ENCODE data around the gene NYNRIN. TPM values are rescaled to one million over a fixed set of nuclear protein-coding genes. Genes with fewer than 3 reads are reported as not detected.

The NYNRIN gene
- total RNA-seq, 1 experiment from 2014 or later, result 16.6 TPM

DNA sequence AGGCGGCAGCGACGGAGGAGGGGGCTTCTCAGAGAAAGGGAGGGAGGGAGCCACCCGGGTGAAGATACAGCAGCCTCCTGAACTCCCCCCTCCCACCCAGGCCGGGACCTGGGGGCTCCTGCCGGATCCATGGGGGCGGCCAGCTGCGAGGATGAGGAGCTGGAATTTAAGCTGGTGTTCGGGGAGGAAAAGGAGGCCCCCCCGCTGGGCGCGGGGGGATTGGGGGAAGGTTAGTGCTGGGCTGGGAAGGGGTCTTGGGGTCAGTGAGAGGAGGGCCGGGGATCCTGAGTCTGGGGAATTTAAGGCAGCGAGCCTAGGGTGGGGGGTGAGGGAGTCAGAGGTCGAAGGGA is 30.6 kb upstream of the NYNRIN start (continued):
- TF ChIP-seq ZNF263 (CRISPR knock-in tag; IDR thresholded peaks at IDR 0.05; ENCODE audit: low read depth), result no peak
- TF ChIP-seq, protein P1, sequence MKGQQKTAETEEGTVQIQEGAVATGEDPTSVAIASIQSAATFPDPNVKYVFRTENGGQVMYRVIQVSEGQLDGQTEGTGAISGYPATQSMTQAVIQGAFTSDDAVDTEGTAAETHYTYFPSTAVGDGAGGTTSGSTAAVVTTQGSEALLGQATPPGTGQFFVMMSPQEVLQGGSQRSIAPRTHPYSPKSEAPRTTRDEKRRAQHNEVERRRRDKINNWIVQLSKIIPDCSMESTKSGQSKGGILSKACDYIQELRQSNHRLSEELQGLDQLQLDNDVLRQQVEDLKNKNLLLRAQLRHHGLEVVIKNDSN (CRISPR knock-in tag; IDR thresholded peaks at IDR 0.05), result no peak
- TF ChIP-seq, protein P2, sequence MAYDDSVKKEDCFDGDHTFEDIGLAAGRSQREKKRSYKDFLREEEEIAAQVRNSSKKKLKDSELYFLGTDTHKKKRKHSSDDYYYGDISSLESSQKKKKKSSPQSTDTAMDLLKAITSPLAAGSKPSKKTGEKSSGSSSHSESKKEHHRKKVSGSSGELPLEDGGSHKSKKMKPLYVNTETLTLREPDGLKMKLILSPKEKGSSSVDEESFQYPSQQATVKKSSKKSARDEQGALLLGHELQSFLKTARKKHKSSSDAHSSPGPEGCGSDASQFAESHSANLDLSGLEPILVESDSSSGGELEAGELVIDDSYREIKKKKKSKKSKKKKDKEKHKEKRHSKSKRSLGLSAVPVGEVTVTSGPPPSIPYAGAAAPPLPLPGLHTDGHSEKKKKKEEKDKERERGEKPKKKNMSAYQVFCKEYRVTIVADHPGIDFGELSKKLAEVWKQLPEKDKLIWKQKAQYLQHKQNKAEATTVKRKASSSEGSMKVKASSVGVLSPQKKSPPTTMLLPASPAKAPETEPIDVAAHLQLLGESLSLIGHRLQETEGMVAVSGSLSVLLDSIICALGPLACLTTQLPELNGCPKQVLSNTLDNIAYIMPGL (CRISPR knock-in tag; IDR thresholded peaks at IDR 0.05), result no peak

DNA sequence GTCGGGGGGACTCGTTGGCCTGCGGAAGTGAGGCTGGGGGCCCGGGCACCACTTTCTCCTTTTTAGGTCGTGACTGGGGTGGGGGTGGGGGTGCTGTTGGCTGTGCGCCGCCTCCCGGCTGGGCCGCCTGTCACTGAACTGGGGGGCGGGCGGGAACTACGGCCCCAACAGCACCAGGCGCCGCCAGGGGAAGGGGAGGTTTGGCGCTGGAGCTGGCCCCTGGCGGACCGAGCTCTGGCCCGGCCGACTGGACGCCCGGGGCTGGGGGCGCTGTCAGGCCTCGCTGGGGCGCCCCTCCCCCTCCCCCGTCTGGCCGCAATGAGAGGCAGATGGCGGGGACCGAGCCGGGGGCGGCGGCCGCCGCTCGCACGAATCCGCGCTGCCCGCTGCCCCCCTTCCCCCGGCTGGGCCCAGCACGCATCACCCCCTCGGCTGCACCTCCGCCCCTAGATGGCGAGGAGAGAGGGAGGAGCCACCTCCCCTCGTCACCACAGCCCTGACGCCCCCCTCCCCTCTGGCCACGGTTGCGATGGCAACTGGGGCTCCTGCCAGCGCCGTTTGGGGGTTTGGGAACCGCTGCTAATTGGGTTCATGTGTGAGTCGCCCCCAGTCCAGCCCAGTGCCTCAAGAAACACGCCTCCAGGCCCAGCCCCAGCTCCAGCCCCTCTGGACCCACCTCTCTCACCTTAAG is 30.1 kb upstream of the NYNRIN start:
- Mint-ChIP-seq H3K4me3 (peak overlapping the region; percentile 90), H3K4me1 (peaks cover 15% of the 10 kb centered on the region), H3K27ac (0 out of 2 replicates have a peak overlapping the region, but pooled peaks have one; percentile 74), H3K9me3 (no peaks in the 10 kb centered on the region), H3K27me3 (ENCODE audit: low read depth) (peaks cover 2% of the 10 kb centered on the region; the same call in 1 of the 2 replicates), H3K36me3 (peaks cover 4% of the 10 kb centered on the region; the same call in 1 of the 2 replicates)
- POLR2A ChIA-PET, result interaction anchor here (0.6 to 1.4 kb wide), 6 partner anchors 8 to 97 kb away, joined by 3 to 8 read pairs (median 6); partner anchors contain the start of genes NYNRIN and RABGGTA
- ATAC-seq (peak; percentile 25), DNase-seq (ENCODE audit: low spot score) (peak; percentile 82)
- 0 out of 2 replicates have a peak, but pooled peaks have one; percentile 19 for TF ChIP-seq RELA (CRISPR knock-in tag; IDR thresholded peaks at IDR 0.05; ENCODE audit: borderline replicate concordance)
- TF ChIP-seq, protein P3, sequence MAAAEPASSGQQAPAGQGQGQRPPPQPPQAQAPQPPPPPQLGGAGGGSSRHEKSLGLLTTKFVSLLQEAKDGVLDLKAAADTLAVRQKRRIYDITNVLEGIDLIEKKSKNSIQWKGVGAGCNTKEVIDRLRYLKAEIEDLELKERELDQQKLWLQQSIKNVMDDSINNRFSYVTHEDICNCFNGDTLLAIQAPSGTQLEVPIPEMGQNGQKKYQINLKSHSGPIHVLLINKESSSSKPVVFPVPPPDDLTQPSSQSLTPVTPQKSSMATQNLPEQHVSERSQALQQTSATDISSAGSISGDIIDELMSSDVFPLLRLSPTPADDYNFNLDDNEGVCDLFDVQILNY (CRISPR knock-in tag; IDR thresholded peaks at IDR 0.05), result 0 out of 2 replicates have a peak, but pooled peaks have one; percentile 39
- TF ChIP-seq ETV6 (CRISPR knock-in tag; IDR thresholded peaks at IDR 0.05), result peak; percentile 13; the same call in 1 of the 2 replicates
- TF ChIP-seq, protein P4, sequence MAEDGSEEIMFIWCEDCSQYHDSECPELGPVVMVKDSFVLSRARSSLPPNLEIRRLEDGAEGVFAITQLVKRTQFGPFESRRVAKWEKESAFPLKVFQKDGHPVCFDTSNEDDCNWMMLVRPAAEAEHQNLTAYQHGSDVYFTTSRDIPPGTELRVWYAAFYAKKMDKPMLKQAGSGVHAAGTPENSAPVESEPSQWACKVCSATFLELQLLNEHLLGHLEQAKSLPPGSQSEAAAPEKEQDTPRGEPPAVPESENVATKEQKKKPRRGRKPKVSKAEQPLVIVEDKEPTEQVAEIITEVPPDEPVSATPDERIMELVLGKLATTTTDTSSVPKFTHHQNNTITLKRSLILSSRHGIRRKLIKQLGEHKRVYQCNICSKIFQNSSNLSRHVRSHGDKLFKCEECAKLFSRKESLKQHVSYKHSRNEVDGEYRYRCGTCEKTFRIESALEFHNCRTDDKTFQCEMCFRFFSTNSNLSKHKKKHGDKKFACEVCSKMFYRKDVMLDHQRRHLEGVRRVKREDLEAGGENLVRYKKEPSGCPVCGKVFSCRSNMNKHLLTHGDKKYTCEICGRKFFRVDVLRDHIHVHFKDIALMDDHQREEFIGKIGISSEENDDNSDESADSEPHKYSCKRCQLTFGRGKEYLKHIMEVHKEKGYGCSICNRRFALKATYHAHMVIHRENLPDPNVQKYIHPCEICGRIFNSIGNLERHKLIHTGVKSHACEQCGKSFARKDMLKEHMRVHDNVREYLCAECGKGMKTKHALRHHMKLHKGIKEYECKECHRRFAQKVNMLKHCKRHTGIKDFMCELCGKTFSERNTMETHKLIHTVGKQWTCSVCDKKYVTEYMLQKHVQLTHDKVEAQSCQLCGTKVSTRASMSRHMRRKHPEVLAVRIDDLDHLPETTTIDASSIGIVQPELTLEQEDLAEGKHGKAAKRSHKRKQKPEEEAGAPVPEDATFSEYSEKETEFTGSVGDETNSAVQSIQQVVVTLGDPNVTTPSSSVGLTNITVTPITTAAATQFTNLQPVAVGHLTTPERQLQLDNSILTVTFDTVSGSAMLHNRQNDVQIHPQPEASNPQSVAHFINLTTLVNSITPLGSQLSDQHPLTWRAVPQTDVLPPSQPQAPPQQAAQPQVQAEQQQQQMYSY (CRISPR knock-in tag; IDR thresholded peaks at IDR 0.05), result 0 out of 2 replicates have a peak, but pooled peaks have one; percentile 16
- TF ChIP-seq SP1 (CRISPR knock-in tag; conservative IDR thresholded peaks at IDR 0.05), result 0 out of 2 replicates have a peak, but pooled peaks have one; percentile 39
- TF ChIP-seq FOXP1 (CRISPR knock-in tag; IDR thresholded peaks at IDR 0.05; ENCODE audit: borderline replicate concordance), result no peak
- TF ChIP-seq, protein P5, sequence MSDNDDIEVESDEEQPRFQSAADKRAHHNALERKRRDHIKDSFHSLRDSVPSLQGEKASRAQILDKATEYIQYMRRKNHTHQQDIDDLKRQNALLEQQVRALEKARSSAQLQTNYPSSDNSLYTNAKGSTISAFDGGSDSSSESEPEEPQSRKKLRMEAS (CRISPR knock-in tag; IDR thresholded peaks at IDR 0.05), result peak; percentile 36; the same call in 1 of the 2 replicates
- TF ChIP-seq, protein P2 (CRISPR knock-in tag; IDR thresholded peaks at IDR 0.05), result 0 out of 2 replicates have a peak, but pooled peaks have one; percentile 64
- TF ChIP-seq ZNF423 (CRISPR knock-in tag; IDR thresholded peaks at IDR 0.05), result no peak
- no peak for TF ChIP-seq ZNF671 (CRISPR knock-in tag; IDR thresholded peaks at IDR 0.05)
- TF ChIP-seq, protein P6, sequence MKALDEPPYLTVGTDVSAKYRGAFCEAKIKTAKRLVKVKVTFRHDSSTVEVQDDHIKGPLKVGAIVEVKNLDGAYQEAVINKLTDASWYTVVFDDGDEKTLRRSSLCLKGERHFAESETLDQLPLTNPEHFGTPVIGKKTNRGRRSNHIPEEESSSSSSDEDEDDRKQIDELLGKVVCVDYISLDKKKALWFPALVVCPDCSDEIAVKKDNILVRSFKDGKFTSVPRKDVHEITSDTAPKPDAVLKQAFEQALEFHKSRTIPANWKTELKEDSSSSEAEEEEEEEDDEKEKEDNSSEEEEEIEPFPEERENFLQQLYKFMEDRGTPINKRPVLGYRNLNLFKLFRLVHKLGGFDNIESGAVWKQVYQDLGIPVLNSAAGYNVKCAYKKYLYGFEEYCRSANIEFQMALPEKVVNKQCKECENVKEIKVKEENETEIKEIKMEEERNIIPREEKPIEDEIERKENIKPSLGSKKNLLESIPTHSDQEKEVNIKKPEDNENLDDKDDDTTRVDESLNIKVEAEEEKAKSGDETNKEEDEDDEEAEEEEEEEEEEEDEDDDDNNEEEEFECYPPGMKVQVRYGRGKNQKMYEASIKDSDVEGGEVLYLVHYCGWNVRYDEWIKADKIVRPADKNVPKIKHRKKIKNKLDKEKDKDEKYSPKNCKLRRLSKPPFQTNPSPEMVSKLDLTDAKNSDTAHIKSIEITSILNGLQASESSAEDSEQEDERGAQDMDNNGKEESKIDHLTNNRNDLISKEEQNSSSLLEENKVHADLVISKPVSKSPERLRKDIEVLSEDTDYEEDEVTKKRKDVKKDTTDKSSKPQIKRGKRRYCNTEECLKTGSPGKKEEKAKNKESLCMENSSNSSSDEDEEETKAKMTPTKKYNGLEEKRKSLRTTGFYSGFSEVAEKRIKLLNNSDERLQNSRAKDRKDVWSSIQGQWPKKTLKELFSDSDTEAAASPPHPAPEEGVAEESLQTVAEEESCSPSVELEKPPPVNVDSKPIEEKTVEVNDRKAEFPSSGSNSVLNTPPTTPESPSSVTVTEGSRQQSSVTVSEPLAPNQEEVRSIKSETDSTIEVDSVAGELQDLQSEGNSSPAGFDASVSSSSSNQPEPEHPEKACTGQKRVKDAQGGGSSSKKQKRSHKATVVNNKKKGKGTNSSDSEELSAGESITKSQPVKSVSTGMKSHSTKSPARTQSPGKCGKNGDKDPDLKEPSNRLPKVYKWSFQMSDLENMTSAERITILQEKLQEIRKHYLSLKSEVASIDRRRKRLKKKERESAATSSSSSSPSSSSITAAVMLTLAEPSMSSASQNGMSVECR (CRISPR knock-in tag; IDR thresholded peaks at IDR 0.05; ENCODE audit: borderline replicate concordance), result peak; percentile 45; the same call in 1 of the 2 replicates
- CTCF ChIA-PET, result interaction anchor here (0.6 to 2.2 kb wide), 10 partner anchors 8 to 616 kb away, joined by 3 to 24 read pairs (median 3); partner anchors contain the start of genes CIDEB and KHNYN

All from WTC11 (cell line).